Dermis blood vessel endothelial cell (primary cell): Measurements from ENCODE around the gene PTPN9. TPM values are rescaled to one million over a fixed set of nuclear protein-coding genes. Genes with fewer than 3 reads are reported as not detected.
A peak's percentile ranks its signal among the peaks of the same experiment; 100 is the strongest.
"Not testable (repeated sequence)": the region's sequence is repeated elsewhere in the genome, so short reads cannot be mapped to it uniquely, and the experiment has no call there.

Experiments used
- DNase-seq: peaks from one replicate; pipeline ENCODE4 v3.0.0; 2010
- total RNA-seq: library from RNA; depleted of rRNA; stranded (reverse); fragments of >200 nt; gene quantifications from 2 replicates; pipeline ENCODE4 v1.2.3, GENCODE V29; 2014

PTPN9 gene
- total RNA-seq, 1 donor from 2014 or later, result 17.7 TPM

- not testable (repeated sequence) for DNase-seq
Observed at GRCh38 chr15:75582943-75583342, 3.8 kb upstream of the PTPN9 start.

GRCh38 chr15:75578173-75578947 is 755 bp downstream of the PTPN9 start:
- peak; percentile 37 for DNase-seq

- DNase-seq, result peak; percentile 28
Observed at GRCh38 chr15:75577401-75578172, 1.5 kb downstream of the PTPN9 start.

- DNase-seq, result no peak
Observed at GRCh38 chr15:75573648-75574384, 5.3 kb downstream of the PTPN9 start.

GRCh38 chr15:75570126-75570845 is 8.8 kb downstream of the PTPN9 start:
- no peak for DNase-seq

- no peak for DNase-seq
Observed at GRCh38 chr15:75565062-75565970, 13.8 kb downstream of the PTPN9 start.

- no peak for DNase-seq
Observed at GRCh38 chr15:75561888-75562287, 17.2 kb downstream of the PTPN9 start.

- not testable (repeated sequence) for DNase-seq
Observed at GRCh38 chr15:75559360-75559759, 19.8 kb downstream of the PTPN9 start.

GRCh38 chr15:75558955-75559354 is 20.2 kb downstream of the PTPN9 start:
- not testable (repeated sequence) for DNase-seq

- no peak for DNase-seq
Observed at GRCh38 chr15:75554717-75555116, 24.4 kb downstream of the PTPN9 start.

- DNase-seq, result no peak
Observed at GRCh38 chr15:75553659-75554058, 25.5 kb downstream of the PTPN9 start.

- no peak for DNase-seq
Observed at GRCh38 chr15:75551091-75551490, 28.0 kb downstream of the PTPN9 start.

GRCh38 chr15:75545064-75545463 is 34.1 kb downstream of the PTPN9 start:
- DNase-seq, result no peak

GRCh38 chr15:75544359-75544758 is 34.8 kb downstream of the PTPN9 start:
- no peak for DNase-seq

- DNase-seq, result not testable (repeated sequence)
Observed at GRCh38 chr15:75542949-75543545, 36.1 kb downstream of the PTPN9 start.

GRCh38 chr15:75542386-75542797 is 36.7 kb downstream of the PTPN9 start:
- DNase-seq, result peak; percentile 23

GRCh38 chr15:75538376-75538775 is 40.7 kb downstream of the PTPN9 start:
- no peak for DNase-seq

- no peak for DNase-seq
Observed at GRCh38 chr15:75533945-75534344, 45.2 kb downstream of the PTPN9 start.

- DNase-seq, result peak; percentile 92
Observed at GRCh38 chr15:75532413-75533250, 46.5 kb downstream of the PTPN9 start.

- peak; percentile 16 for DNase-seq
Observed at GRCh38 chr15:75531041-75531450, 48.1 kb downstream of the PTPN9 start.
